Activated T-cell treated with anti-CD3 and anti-CD28 coated beads, Interleukin-2, amount 50 U/mL, for 4 hours (primary cell): ENCODE measurements around the gene PPP1R12B. TPM values are rescaled to one million over a fixed set of nuclear protein-coding genes. Genes with fewer than 3 reads are reported as not detected.
A peak's percentile ranks its signal among the peaks of the same experiment; 100 is the strongest.
"Not testable (repeated sequence)": the region's sequence is repeated elsewhere in the genome, so short reads cannot be mapped to it uniquely, and the experiment has no call there.

Experiments used
- ATAC-seq, 2 donors: fragments of 200-7000 bp; cut with Tn5 transposase; one replicate each; pipeline ENCODE4 v1.10.0; 2021
- DNase-seq: peaks from one replicate; pipeline ENCODE4 v3.0.0-alpha.2; 2020
- H3K27me3 Mint-ChIP-seq: one replicate; pipeline ENCODE4 v1.8.0; 2021; ENCODE audit warnings: low read depth, mixed read lengths
- H3K36me3 Mint-ChIP-seq: one replicate; pipeline ENCODE4 v1.8.0; 2022; ENCODE audit warnings: mixed read lengths; ENCODE audit not compliant: insufficient read depth
- H3K4me1 Mint-ChIP-seq: one replicate; pipeline ENCODE4 v1.8.0; 2021; ENCODE audit warnings: low read depth, mixed read lengths
- H3K4me3 Mint-ChIP-seq: one replicate; pipeline ENCODE4 v1.8.0; 2021; ENCODE audit warnings: mild to moderate bottlenecking, moderate library complexity, mixed read lengths
- H3K9me3 Mint-ChIP-seq: one replicate; pipeline ENCODE4 v1.8.0; 2021; ENCODE audit warnings: mixed read lengths
- total RNA-seq, 3 donors: library from RNA; stranded (reverse); gene quantifications; one replicate each; pipeline ENCODE4 v1.2.1, GENCODE V29; 2021

PPP1R12B gene
- total RNA-seq, 3 donors from 2014 or later = 4.7 to 8.1 (median 5.4) TPM

DNA sequence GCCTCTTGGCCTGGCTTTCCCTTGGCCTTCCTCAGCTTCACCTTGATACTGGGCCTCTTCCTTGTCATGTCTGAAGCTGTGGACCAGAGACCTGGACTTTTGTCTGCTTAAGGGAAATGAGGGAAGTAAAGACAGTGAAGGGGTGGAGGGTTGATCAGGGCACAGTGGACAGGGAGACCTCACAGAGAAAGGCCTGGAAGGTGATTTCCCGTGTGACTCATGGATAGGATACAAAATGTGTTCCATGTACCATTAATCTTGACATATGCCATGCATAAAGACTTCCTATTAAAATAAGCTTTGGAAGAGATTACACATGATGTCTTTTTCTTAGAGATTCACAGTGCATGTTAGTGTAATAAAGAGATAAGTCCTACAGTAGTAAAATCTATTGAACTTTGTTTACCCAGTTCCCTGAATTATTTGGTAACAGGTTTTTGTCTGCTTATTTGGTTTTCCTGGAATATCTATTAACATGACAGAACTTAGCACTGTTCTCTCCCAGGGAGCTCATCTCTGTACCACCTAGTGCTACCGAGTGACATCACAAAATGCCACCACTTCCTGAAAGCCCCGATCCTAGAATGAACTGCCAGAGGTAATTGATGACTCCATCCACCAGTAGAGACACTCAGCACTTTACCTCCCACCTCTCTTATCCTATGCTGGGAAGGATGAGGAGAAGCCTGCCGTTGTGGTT, 29.0 kb upstream of the PPP1R12B start:
- ATAC-seq = no peak
- DNase-seq = no peak
- Mint-ChIP-seq H3K4me1 (no peaks in the 10 kb centered on the region), H3K4me3 (no peak overlapping the region), H3K36me3 (no peaks in the 10 kb centered on the region), H3K27me3 (no peaks in the 10 kb centered on the region), H3K9me3 (no peaks in the 10 kb centered on the region)

DNA sequence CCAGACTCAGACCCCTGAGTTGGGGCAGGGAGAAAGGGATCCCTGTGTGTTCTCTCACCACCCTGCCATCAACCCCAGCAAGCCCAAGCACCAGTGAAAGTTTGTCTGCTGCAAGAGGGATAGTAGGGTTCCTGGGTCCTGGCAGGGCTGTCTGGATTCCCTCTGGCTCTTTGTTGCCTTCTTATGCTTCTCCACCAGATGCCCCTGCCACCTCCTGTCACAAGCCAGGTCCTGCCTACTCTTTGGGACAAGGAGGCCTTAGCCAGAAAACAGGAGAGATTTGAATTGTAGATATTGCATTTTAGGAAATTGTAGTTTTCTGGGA, 28.5 kb upstream of the PPP1R12B start:
- H3K4me1 Mint-ChIP-seq = no peaks in the 10 kb centered on the region
- H3K27me3 Mint-ChIP-seq = no peaks in the 10 kb centered on the region
- ATAC-seq (no peak), DNase-seq (no peak)
- H3K4me3 Mint-ChIP-seq = no peak overlapping the region
- no peaks in the 10 kb centered on the region for H3K9me3 Mint-ChIP-seq
- no peaks in the 10 kb centered on the region for H3K36me3 Mint-ChIP-seq

DNA sequence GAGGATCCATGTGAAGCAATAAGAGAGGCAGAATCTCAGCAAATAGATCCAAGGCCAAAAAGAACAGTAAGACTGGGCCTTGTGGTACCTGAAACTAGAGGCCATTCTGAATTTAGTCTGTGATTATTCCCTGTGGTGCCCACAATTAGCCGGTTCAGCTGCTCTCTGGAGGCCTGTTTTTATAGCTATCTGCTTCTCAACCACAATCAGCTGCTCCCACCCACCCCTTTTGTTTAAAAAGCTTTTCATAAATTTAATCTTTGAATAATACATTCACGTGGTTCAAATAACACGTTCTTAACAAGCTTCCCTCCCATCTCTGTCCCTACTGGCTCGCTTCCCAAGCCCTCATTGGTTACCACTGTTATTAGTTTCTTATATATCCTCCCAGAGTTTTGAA, 24.8 kb upstream of the PPP1R12B start:
- Mint-ChIP-seq H3K9me3 (no peaks in the 10 kb centered on the region), H3K4me3 (no peak overlapping the region), H3K27me3 (no peaks in the 10 kb centered on the region), H3K4me1 (no peaks in the 10 kb centered on the region), H3K36me3 (no peaks in the 10 kb centered on the region)
- no peak for DNase-seq
- ATAC-seq = no peak

DNA sequence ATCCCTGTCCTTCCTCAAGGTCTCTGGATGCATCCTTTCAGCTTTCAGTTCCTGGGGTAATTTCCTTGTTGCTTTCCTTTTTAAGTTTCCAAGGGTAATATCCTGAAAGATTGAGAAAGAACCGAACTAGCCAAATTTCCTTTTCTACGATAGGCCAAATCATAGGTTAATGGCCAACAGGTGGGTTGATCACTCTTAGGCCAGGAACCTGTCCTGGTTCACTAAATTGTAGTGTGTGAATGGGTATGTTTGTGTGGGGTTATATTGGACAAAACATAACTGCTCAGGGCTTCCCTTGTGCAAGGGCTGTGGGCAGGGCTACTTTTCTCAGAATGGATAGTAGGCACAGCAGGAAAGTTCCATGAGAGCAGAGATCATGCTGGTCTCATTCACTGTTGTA, 23.9 kb upstream of the PPP1R12B start:
- H3K4me1 Mint-ChIP-seq = no peaks in the 10 kb centered on the region
- no peaks in the 10 kb centered on the region for H3K27me3 Mint-ChIP-seq
- no peaks in the 10 kb centered on the region for H3K9me3 Mint-ChIP-seq
- ATAC-seq = no peak
- H3K4me3 Mint-ChIP-seq = no peak overlapping the region
- H3K36me3 Mint-ChIP-seq = no peaks in the 10 kb centered on the region
- DNase-seq = no peak

DNA sequence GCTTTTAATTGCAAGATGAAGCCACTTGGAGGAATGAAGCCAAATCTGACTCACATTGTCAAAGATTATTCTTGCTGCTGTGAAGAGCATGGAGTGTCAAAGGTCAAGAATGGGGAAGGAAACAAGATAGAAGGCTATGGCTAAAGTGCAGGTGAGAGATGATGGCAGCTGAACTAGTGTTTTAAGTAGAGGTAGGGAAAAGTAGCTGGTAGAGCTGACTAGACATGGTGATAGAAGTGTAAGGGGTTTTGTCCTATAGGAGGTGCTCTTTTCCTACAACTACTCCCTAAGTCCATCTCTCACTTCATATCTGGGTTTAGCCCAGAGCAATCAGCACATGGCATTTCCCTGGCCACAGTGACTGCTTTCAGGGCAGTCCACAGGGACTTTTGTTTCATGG, 18.6 kb upstream of the PPP1R12B start:
- DNase-seq (no peak), ATAC-seq (no peak)
- Mint-ChIP-seq H3K9me3 (no peaks in the 10 kb centered on the region), H3K27me3 (no peaks in the 10 kb centered on the region), H3K4me1 (no peaks in the 10 kb centered on the region), H3K36me3 (peaks cover 23% of the 10 kb centered on the region), H3K4me3 (no peak overlapping the region)

DNA sequence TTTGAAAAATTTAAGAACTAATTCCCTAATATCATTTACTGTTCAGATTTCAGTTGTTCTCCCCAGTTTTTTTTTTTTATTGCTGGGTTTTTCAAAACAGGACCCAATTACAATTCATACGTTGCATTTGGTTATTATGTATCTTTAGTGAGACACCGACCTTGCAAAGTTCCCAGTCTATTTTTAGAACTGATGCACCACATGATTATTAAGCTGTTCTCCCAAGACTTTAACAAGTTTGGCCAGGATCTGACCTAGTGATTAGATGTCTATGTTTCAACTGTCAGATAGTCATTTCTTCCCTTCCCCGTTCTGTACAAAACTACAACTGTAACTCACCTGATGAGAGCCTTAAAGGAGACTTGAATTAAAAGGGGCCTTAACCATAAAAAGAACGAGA, 14.6 kb upstream of the PPP1R12B start:
- Mint-ChIP-seq H3K27me3 (no peaks in the 10 kb centered on the region), H3K36me3 (peaks cover 26% of the 10 kb centered on the region), H3K9me3 (no peaks in the 10 kb centered on the region), H3K4me1 (no peaks in the 10 kb centered on the region), H3K4me3 (no peak overlapping the region)
- ATAC-seq (no peak), DNase-seq (no peak)

DNA sequence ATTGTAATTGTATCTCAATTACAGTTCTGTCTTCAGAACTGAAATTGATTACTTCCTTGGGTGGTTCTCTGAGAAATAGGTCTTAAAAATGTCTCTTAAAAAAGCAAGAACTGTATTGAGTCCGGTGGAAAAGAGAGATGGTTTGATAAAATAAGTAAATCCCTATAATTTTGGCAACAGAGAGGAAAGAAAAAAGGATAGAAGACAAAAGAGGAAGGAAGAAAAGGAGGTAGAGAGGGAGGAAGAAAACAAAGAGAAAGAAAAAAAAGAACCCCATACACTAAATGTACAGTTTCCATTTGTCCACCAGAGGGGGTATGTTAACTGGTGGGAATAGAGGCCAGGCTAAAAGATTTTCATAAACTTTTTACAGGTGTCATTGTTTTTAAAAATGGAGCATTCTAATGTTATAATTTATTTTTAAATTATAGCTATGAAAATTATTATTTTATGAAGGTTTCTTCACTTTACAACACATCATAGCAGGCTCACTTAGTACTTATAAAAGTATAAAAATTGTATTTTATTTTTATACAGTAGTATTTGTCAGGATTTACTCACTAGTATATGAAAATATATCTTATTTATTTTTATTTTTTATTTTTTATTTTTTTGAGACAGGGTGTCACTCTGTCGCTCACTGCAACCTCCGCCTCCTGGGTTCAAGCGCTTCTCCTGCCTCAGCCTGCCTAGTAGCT, 4.7 kb upstream of the PPP1R12B start:
- Mint-ChIP-seq H3K27me3 (no peaks in the 10 kb centered on the region), H3K4me1 (peaks cover 24% of the 10 kb centered on the region), H3K36me3 (peaks cover 1% of the 10 kb centered on the region), H3K9me3 (no peaks in the 10 kb centered on the region), H3K4me3 (peak overlapping the region; percentile 59)
- DNase-seq (no peak), ATAC-seq (no peak)

DNA sequence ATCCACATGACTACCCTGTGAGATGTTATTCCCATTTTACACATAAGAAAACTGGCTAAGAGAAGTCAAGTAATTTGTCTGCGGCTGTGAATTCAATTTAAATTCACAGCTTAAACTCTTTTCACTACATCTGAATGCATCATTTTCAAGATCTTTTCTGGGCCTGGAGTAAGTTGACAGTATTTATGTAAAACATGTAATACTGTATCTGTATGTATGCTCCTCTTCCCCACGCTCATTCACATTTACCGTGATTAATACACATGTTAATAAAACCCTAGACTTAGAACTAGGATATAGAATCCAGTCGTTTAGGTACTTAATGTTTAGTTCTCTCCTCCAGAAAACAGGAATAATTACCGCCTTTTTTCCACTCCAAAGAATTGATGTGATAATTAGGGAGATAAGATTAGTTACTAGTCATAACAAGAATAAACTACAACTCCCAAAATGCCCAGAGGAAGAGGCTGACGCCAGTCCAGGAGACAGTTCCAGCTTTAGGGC, 442 bp upstream of the PPP1R12B start:
- no peak for ATAC-seq
- Mint-ChIP-seq H3K36me3 (no peaks in the 10 kb centered on the region), H3K4me1 (peaks cover 27% of the 10 kb centered on the region), H3K9me3 (no peaks in the 10 kb centered on the region), H3K4me3 (peak overlapping the region; percentile 95), H3K27me3 (no peaks in the 10 kb centered on the region)
- DNase-seq = no peak

DNA sequence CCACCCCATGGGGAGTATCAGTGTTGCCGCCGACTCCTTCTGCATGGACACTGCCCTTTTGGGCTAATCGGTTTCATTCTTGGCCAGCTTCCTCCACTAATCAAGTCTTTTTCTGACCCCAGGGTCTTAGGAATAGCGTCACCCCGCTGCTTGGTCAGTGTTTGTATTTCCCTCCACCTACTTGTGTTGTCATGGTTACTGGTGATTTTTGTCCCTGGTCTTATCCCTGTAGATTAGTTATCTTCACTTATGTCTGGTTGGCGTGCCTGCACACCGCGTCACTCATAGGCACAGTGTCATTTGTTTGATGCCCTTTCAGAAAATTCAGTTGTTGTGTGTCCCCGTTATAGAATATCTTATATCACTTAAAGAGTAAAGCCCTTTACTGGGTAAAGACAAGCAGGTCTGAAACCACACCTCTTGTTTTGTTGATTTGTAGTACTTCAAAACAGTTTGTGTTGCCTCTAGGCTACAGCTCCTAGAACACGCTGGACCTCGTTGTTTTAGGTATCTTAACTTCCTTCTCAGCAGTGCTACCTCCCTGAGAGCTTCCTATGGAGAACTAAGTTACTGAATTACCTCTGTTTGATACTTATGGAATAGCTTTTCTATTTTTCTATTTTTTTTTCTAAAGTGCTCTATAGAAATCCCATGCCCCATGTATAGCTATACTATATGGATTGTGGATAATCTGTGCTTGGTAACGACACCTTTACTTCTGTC, 868 bp downstream of the PPP1R12B start:
- H3K4me1 Mint-ChIP-seq = peaks cover 23% of the 10 kb centered on the region
- H3K4me3 Mint-ChIP-seq = peak overlapping the region; percentile 95
- no peaks in the 10 kb centered on the region for H3K9me3 Mint-ChIP-seq
- H3K27me3 Mint-ChIP-seq = no peaks in the 10 kb centered on the region
- H3K36me3 Mint-ChIP-seq = no peaks in the 10 kb centered on the region
- ATAC-seq = no peak
- no peak for DNase-seq

DNA sequence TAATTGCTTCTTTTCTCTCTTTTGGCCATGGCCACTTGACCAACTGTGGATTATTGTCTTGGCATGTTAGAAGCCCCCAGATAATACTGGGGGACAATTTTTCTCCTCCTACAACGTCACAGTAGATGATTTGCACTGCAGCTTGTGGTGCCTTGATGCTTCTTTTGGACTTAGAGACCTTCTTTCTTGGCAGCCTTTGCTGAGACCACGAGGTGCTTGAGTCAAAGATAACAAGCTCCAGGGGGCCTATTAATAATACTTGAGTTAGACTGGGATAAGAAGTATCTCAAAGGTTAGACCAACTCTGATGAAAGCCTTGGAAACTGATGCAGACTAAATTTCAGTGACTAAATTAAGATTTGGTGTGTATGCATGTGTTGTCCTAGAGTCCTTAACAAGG, 3.2 kb downstream of the PPP1R12B start:
- Mint-ChIP-seq H3K4me1 (peaks cover 26% of the 10 kb centered on the region), H3K9me3 (no peaks in the 10 kb centered on the region), H3K27me3 (no peaks in the 10 kb centered on the region), H3K4me3 (no peak overlapping the region), H3K36me3 (no peaks in the 10 kb centered on the region)
- no peak for DNase-seq
- no peak for ATAC-seq

DNA sequence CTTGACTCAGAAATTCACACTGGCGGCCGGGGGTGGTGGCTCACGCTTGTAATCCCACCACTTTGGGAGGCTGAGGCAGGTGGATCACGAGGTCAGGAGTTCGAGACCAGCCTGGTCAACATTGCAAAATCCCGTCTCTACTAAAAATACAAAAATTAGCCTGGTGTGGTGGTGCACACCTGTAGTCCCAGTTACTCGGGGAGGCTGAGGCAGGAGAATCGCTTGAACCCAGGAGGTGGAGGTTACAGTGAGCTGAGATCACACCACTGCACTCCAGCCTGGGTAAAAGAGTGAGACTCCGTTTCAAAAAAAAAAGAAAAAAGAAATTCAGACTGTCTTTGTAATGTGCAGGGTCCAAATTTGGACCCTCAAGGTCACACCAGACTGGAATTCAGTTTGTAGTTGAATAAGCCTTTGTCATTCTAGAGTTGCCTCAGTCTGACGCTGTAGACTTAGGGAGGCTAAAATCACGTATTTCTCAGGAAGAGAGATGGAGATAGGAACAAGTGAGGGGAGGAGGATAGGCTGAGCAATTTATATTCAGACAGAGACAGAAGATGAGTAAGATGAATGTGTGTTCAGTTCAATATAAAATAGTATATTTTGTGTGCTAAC, 4.2 kb downstream of the PPP1R12B start:
- H3K9me3 Mint-ChIP-seq, H3K36me3 Mint-ChIP-seq, H3K4me3 Mint-ChIP-seq, ATAC-seq, DNase-seq, H3K27me3 Mint-ChIP-seq: not testable (repeated sequence)
- H3K4me1 Mint-ChIP-seq = peaks cover 25% of the 10 kb centered on the region

DNA sequence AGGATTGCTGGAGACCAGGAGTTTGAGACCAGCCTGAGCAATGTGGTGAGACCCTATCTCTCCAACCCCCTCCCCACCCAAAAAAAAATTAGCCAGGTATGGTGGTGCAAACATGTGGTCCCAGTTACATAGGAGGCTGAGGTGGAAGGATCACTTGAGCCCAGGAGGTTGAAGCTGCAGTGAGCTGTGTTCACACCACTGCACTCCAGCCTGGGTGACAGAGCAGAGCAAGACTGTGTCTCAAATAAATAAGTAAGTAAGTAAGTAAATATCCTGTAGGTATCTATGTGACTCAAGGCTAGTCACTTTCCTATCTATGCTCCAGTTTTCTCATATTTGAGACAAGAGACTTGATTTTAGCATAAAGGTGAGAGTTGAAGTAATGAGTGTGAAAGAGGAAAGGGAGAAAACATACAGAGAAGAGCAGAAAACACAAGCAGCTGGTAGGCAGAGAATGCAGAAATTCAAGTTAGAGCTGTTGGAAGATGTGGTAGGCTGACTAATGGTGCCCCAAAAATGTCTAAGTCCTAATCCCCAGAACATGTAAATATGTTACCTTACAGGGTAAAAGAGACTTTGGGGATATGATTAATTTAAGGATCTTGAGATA, 7.5 kb downstream of the PPP1R12B start:
- H3K4me1 Mint-ChIP-seq = peaks cover 5% of the 10 kb centered on the region
- no peaks in the 10 kb centered on the region for H3K9me3 Mint-ChIP-seq
- no peak overlapping the region for H3K4me3 Mint-ChIP-seq
- ATAC-seq (no peak), DNase-seq (no peak)
- no peaks in the 10 kb centered on the region for H3K36me3 Mint-ChIP-seq
- H3K27me3 Mint-ChIP-seq = no peaks in the 10 kb centered on the region

DNA sequence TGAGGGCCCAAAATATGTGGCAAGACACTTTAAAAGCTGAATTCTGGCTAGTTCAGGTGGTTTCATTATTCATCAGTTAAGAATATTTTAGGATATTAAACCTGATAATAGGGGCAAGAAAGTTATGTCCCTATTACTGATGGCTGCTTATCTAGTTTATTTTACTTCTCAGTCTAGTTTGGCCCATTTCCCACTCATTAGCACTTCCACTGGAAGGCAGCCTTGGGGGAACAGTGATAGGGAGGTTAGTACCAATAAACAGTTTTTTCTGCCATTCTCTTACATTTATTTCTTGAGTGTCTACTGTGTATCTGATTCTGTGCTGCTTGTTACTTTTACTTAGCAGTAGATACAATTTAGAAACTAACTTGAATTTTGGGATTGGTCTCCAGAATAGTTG, 9.0 kb downstream of the PPP1R12B start:
- ATAC-seq (no peak), DNase-seq (no peak)
- Mint-ChIP-seq H3K9me3 (no peaks in the 10 kb centered on the region), H3K36me3 (no peaks in the 10 kb centered on the region), H3K4me3 (no peak overlapping the region), H3K4me1 (peaks cover 7% of the 10 kb centered on the region), H3K27me3 (no peaks in the 10 kb centered on the region)

DNA sequence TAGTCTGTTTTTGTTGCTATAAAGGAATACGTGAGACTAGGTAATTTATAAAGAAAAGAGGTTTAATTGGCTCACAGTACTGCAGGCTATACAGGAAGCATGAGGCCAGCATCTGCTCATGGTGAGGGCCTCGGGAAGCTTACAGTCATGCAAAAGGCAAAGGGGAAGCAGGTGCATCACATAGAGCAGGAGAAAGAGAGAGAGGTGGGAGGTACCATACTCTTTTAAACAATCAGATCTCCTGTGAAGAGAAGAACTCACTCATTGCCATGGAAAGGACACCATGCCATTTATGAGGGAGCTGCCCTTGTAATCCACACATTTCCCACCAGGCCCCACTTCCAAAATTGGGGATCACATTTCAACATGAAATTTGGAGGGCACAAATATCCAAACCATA, 12.7 kb downstream of the PPP1R12B start:
- ATAC-seq (no peak), DNase-seq (no peak)
- Mint-ChIP-seq H3K27me3 (no peaks in the 10 kb centered on the region), H3K36me3 (no peaks in the 10 kb centered on the region), H3K4me3 (no peak overlapping the region), H3K4me1 (peaks cover 5% of the 10 kb centered on the region), H3K9me3 (no peaks in the 10 kb centered on the region)
